K562 treated with DMSO at 1 percent for 4 hours (cell line): Measurements from ENCODE around the gene FGF2. TPM values are rescaled to one million over a fixed set of nuclear protein-coding genes. Genes with fewer than 3 reads are reported as not detected.

Experiments
- total RNA-seq: library from RNA; unstranded; fragments of 300-600 nt; gene quantifications from 2 replicates; pipeline ENCODE4 v1.2.3, GENCODE V29; 2022; ENCODE audit not compliant: insufficient read depth

FGF2 gene
- total RNA-seq, result 4.1 and 4.7 TPM in 2 replicates

GRCh38 chr4:122826553-122827257 lies at the start of gene FGF2:
Gene FGF2, plus strand, starts transcription at chr4:122826831. Its CDS starts 344 bp downstream, at chr4:122827175.

GRCh38 chr4:122921971-122922876 lies 95.6 kb downstream of the FGF2 start, which contains the start of gene NUDT6:
Gene NUDT6, minus strand, starts transcription at chr4:122922597. Its CDS starts 25 bp downstream, at chr4:122922572.

Other genes with a start within 250 kb of the FGF2 start
- gene IL21, start 205.8 kb upstream of the FGF2 start, total RNA-seq, result not detected in 2 replicates
- 3.6 and 4.1 TPM in 2 replicates for gene BBS12, start 94.1 kb upstream of the FGF2 start, total RNA-seq
- 8.8 and 10.4 TPM in 2 replicates for gene NUDT6, start 95.8 kb downstream of the FGF2 start, total RNA-seq